Ramos (cell line): ENCODE results near the gene RGL3.
"Not testable (repeated sequence)": the region's sequence is repeated elsewhere in the genome, so short reads cannot be mapped to it uniquely, and the experiment has no call there.

Experiments used
- in situ Hi-C: fragments of 300-500 bp; cut with MboI; formaldehyde crosslinking; loops from one replicate; pipeline ENCODE4 v1.14.3; 2022; ENCODE audit warnings: low sequenced_read_pairs; ENCODE audit not compliant: unreplicated experiment

Gene RGL3

DNA sequence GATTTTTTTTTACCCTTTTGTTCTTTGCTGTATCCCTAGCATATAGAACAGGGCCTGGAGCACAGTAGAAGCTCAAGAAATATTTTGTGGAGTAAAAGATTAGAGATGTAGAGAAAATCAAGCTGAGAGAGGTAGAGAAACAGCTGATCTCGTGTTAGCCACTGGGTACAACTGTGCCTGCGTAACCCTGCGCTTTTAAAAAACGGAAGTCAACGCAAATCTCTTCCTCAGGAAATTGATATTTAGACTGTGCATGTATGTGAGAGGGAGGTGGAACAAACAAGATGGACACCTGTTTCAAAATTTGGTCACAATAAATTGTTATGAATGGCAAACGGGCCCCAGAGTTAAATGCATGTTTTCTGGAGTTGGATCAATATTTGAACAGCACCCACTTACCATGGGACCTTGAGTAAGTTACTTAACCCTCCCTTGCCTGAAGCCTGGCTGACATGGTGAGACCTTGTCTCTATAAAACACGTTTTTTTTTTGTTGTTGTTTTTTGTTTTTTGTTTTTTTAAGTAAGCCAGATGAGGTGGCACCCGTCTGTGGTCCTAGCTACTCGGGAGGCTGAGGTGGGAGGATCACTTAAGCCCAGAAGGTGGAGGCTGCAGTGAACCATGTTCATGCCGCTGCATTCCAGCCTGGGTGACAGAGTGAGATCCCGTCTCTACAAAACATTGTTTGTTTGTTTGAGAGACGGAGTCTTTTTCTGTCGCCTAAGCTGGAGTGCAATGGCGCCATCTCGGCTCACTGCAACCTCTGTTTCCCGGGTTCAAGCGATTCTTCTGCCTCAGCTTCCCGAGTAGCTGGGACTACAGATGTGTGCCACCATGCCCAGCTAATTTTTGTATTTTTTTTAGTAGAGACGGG, 31.7 kb downstream of the RGL3 start:
- in situ Hi-C loops = no loop called here

DNA sequence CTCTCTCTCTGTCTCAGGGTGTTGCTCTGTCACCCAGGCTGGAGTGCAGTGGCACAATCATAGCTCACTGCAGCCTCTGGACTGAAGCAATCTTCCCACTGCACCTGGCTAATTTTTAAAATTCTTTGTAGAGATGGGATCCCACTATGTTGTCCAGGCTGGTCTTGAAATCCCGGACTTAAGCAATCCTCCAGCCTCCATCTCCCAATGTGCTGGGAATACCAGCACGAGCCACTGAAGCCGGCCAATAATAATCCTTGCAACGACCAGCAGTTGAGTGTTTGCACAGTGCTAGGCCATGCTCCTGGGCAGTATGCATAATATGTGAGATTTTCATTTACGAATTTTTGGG, 34.4 kb downstream of the RGL3 start:
- in situ Hi-C loops = no loop called here

DNA sequence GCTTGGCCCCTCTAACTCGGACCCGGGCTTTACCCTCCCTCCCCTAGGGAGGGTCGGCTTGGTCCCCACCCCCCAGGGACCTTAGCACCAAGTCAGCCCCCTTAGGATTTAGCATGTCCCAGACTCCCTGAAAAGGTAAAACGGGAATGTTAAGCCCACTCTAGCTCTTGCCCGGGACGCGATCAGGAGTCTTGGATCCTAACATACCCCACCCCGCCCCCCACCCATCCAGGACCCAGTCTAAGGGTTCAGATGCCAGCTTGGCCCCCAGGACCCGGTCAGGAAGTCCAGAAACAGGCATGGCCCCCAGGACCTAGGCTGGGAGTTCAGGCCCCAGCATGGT, 35.4 kb downstream of the RGL3 start:
- in situ Hi-C loops = no loop called here

DNA sequence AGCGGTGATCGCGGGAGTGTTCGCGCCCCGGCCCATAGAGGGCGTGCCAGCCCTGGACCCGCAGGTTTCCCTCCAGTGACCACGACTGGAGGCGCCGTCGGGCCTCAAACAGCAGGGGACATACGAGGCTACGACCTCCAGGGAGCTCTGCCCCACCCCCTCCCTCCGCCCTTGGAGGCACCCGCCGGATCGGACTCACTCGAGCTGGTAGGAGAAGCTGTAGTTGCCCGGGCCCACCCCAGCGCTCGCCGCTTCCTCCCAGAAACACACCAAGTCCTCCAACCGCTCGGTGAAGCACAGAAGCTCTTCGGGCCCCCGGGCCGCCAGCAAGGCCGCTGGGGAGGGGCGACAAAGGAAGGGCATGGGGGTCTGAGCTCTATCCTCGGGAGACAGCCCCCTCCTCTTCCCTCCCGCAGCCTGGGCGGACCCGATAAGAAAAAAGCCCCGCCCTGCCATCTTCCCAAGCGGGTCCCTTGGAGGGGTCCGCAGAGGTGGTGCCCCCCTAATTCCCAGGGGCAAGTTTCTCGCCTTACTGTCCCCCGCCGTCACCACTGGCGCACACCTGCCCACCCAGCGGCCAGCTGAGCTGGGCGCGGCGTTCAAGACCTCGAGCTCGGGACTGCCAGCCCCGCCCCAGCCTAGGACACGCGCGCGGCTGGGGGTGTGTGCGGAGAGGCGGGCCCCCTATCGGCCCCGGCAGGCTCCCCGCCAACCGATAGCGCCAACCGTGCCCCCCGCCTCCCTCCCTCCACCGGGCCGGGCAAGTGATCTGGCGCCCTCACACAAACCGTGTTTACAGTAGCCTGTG, 36.0 kb downstream of the RGL3 start:
- in situ Hi-C loops = no loop called here

- in situ Hi-C loops = no loop called here
Observed at GRCh38 chr19:11380653-11381537, 38.2 kb downstream of the RGL3 start.

DNA sequence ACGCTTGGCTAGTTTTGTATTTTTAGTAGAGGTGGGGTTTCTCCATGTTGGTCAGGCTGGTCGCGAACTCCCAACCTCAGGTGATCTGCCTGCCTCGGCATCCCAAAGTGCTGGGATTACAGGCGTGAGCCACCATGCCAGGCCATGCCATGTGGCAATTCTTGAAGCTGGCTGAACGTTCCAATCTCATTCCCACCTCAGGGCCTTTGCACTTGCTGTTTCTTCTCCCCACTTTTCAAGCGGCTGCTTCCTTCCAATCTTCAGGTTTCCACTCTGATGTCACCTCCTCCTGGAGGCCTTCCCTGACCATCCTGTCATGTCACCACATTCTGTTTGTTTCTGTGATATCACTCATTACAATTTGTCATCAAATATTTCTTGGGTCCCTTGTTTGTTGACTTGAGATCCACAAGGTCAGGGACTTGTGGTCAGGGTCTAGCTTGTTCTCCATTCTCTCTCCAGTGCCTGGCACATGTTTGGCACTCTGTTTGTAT, 39.2 kb downstream of the RGL3 start:
- in situ Hi-C loops = no loop called here

- in situ Hi-C loops = not testable (repeated sequence)
Observed at GRCh38 chr19:11379269-11379845, 39.8 kb downstream of the RGL3 start.

DNA sequence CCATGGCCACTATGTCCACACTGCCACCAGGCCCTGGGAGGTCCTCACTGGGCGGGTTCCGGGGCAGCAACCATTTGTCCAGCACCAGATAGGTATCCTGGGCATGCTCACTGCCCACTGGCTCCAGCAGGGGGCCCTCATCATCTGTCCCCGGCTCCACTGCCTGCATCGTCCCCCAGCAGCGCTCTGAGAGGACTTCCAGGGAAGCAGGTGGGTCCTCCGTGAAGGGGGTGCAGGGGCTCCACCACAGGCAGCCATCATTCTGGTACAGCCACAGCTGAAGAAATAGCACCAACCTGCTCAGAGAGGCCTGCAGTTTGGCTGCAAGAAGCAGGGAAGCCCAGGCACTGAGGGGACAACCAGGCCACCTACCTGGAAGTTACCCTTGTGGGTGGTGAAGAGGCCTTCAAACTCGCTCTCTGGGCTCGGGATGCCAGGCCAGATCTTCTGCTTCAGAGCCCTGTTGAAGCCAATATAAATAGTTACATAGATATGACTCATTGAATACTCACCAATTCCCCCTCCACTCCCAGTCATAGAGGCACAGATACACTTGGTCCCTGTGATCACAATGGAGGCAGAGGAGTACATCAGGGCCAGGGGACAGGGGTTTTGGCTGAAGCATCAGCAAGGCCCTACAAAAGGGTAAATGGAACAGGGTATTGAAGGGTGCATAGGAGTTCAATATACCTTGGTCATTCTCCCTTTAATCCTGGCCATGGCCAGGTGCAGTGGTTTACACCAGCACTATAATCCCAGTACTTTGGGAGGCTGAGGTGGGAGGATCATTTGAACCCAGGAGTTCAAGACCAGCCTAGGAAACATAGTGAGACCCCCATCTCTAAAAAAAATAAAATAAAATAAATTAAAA, 40.6 kb downstream of the RGL3 start:
- in situ Hi-C loops = no loop called here

GRCh38 chr19:11377756-11378155, 41.4 kb downstream of the RGL3 start:
- in situ Hi-C loops = no loop called here

DNA sequence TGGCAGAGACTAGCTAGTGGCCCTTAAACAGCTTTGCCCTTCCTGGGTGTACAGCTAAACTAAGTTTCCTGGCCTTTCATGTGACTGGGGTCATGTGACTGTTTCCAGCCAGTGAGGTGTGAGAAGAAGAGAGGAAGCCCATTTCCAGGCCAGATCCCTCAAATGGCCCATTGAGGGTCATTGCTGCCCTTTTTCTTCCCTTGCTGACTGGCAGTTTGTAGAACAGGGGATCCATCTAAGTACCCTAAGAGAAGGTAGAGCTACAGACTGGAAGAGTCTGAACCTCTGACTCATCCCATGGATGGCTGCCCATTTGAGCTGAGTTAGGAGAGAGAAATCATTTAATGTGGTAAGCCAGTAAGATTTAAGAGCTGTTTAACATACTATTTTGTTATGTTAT, 41.9 kb downstream of the RGL3 start:
- in situ Hi-C loops = no loop called here

DNA sequence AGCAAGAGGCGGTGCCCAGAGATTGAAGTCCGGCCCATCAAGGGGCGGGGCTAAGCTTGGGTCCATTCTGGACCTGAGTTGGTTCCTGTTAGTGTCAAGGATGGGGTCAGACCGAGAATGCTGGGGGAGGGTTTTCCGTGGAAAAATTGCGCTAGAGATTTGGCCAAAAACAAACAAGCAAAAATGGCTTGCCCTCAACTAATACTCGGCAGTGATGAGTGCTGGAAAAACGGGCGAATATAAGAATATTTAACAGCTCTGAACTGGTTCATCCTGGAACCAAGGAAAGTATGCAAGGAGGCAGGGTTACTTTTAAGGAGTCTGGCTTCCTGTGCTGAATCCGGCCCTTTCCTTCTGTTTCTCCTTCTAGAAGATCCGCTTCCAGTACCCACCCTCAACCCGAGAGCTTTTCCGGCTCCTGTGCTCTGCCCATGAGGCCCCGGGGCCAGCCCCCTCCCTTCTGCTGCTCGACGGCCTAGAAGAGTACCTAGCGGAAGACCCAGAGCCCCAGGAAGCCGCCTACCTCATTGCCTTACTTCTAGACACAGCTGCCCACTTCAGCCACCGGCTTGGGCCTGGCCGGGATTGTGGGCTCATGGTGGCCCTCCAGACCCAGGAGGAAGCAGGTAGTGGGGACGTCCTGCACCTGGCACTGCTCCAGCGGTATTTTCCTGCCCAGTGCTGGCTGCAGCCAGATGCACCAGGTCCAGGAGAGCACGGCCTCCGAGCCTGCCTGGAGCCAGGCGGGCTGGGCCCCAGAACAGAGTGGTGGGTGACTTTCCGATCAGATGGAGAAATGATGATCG, 43.8 kb downstream of the RGL3 start:
- in situ Hi-C loops = no loop called here

DNA sequence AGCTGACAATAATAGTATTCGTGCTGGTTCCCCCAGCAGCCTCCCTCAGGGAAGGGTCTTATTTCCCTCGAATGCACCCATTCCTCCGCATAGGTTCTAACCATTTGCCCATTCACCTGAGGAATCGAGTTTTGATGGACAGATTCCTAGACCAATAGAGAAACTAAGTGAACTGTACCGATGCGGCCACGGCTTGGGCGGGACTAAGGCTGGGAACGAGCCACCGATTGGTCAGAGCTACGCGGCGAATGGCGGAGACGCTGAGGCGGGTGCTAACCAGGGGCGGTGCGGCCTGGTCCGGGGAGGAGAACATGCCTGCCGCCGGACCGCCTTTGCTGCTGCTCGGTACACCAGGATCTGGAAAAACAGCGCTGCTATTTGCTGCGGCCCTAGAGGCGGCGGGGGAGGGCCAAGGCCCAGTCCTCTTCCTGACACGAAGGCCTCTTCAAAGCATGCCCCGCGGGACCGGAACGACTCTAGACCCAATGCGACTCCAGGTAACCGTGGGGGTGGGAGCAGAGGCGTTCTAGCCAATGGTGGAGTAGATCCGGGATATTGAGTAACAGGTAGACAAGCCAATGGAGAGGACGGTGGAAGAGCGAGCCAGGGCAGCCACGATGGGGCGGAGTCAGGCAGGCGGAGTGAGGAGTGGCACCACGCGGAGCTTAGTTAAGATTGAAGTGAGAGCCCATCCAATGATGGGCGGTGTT, 44.5 kb downstream of the RGL3 start, which contains the start of gene SWSAP1:
Gene SWSAP1, plus strand, starts transcription at position 234 of the 710 bp plus-strand sequence. Its CDS starts 15 bp downstream, at position 249.
- in situ Hi-C loops = no loop called here

- in situ Hi-C loops = no loop called here
Observed at GRCh38 chr19:11373885-11374432, 45.2 kb downstream of the RGL3 start.

DNA sequence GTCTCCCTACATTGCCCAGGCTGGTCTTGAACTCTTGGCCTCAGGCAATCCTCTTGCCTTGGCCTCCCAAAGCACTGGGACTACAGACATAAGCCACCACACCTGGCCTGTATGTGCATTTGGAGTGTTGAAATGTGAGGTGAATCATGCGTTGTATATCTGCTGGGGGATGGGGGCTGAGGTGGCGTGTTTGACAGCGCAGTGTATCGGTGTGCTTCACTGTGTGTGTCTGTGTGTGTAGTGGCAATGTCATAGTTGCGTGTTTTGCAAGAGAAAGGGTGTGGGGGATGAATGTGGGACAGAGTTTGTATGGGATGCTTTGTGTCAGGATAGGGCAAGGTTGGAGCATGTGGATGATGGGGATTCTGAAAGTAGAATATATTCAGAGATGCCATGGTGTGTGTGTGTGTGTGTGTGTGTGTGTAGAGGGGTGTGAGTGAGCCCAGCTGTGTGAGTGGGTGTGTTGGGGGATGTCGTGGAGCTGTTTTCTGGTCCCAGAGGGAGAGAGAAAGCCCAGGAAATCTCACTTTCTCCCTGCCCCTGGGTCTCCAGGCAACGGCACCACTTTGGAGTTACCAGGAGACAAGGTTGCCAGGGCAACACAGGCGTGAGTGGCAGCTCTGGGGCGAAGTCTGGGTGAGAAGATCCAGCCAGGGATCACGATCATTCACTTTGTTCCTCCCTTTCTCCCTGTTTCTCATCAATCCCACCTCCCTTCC, 45.8 kb downstream of the RGL3 start:
- in situ Hi-C loops = no loop called here

- in situ Hi-C loops = no loop called here
Observed at GRCh38 chr19:11370744-11371143, 48.4 kb downstream of the RGL3 start.

- in situ Hi-C loops = no loop called here
Observed at GRCh38 chr19:11367528-11367927, 51.6 kb downstream of the RGL3 start.
